ENCODE results near the gene ANAPC1.
"Not testable (repeated sequence)": the region's sequence is repeated elsewhere in the genome, so short reads cannot be mapped to it uniquely, and the experiment has no call there.

The ANAPC1 gene

GRCh38 chr2:111764151-111764550, 119.8 kb downstream of the ANAPC1 start:
- not testable (repeated sequence) for H3K27ac ChIP-seq

- not testable (repeated sequence) for H3K27ac ChIP-seq
These were observed 123.2 kb downstream of the ANAPC1 start for GRCh38 chr2:111760697-111761284.

DNA sequence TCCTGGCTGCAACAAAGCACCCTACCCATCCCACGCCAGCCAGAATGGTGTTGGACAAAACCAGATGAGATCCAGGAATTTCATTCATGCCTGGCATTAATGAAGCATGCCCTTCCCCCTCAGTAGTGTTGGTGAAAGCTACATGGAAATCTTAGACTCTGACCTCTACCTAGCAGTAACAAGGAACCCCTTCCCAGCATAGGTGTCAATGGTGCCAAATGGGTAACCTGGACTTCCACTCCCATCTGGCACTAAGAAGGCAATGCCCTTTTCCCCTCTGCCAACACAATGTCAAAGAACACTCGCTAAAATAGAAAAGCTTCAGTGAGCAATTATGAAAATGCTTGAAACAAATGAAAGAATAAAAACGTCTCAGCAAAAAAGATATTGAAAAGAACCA, 131.5 kb downstream of the ANAPC1 start:
- H3K27ac ChIP-seq = not testable (repeated sequence)

DNA sequence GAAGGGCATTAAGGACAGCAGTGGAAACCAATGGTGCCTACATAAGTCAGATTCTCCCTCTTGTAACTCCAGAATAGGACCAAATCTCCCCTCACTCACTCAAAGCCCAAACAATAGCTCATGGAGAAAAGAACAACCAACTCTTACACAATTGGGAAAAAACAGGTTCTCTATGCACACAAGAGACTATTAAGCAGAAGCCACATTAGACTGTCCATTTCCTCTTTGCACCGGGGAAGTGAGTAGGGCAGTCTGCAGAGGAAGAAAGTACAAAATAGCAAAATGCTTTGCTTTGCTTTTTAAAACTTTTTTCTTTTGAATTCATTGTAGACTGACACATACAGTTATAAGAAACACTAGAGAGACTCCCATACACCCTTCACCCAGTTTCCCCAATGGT, 133.4 kb downstream of the ANAPC1 start:
- not testable (repeated sequence) for H3K27ac ChIP-seq

- not testable (repeated sequence) for H3K27ac ChIP-seq
These were observed 135.6 kb downstream of the ANAPC1 start for GRCh38 chr2:111748429-111748828.

DNA sequence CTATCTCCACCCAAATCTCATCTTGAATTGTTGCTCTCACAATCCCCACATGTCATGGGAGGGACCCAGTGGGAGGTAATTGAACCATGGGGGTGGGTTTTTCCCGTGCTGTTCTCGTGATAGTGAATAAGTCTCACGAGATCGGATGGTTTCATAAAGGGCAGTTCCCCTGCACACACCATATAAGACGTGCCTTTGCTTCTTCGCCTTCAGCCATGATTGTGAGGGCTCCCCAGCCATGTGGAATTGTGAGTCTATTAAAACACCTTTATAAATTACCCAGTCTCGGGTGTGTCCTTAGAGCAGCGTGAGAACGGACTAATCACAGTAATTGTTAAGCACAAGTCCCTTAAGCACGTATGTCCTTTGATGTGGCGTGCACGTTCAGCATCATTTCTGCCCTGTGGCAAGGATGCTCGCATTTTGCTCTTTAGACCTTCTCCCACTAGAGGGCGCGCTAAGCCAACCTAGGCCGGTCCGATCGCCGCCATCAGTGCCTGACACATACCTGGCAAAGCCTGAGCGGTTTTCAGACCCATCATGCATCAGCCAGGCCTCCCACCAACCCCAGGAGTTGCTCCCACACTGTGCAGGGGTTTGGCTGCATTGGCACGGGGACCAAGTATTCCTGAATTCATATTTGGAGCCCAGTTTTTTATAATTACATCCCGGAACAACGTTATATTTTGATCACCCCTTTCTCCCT, 136.4 kb downstream of the ANAPC1 start:
- not testable (repeated sequence) for H3K27ac ChIP-seq
- TF ChIP-seq, protein P1, sequence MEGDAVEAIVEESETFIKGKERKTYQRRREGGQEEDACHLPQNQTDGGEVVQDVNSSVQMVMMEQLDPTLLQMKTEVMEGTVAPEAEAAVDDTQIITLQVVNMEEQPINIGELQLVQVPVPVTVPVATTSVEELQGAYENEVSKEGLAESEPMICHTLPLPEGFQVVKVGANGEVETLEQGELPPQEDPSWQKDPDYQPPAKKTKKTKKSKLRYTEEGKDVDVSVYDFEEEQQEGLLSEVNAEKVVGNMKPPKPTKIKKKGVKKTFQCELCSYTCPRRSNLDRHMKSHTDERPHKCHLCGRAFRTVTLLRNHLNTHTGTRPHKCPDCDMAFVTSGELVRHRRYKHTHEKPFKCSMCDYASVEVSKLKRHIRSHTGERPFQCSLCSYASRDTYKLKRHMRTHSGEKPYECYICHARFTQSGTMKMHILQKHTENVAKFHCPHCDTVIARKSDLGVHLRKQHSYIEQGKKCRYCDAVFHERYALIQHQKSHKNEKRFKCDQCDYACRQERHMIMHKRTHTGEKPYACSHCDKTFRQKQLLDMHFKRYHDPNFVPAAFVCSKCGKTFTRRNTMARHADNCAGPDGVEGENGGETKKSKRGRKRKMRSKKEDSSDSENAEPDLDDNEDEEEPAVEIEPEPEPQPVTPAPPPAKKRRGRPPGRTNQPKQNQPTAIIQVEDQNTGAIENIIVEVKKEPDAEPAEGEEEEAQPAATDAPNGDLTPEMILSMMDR (conservative IDR thresholded peaks at IDR 0.05) = peak; percentile 62

DNA sequence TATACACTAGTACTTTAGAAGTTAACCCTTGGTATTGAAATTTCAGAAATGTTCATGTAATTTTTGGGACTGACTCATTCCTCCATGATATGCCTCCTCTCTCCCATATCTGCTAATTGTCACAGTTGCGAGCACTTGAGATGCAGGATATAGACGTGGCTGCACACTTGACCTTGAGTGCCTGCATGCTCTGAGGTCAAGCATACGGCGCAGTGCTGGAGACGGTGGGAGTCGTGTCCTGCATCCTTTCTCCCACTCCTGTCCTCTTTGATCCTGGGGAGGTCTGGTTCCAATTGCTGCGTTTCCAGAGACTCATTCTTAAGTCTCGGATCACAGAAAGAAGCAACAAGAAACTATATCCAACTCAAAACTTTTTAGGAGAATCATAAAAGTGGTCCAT, 139.2 kb downstream of the ANAPC1 start:
- H3K27ac ChIP-seq = not testable (repeated sequence)

GRCh38 chr2:111741517-111741916, 142.5 kb downstream of the ANAPC1 start:
- H3K27ac ChIP-seq = not testable (repeated sequence)

- not testable (repeated sequence) for H3K27ac ChIP-seq
- TF ChIP-seq, protein P1 (conservative IDR thresholded peaks at IDR 0.05) = peak; percentile 18; the same call in 1 of the 2 replicates
These were observed 147.9 kb downstream of the ANAPC1 start for GRCh38 chr2:111735838-111736721.

GRCh38 chr2:111735420-111735819, 148.6 kb downstream of the ANAPC1 start:
- not testable (repeated sequence) for H3K27ac ChIP-seq

DNA sequence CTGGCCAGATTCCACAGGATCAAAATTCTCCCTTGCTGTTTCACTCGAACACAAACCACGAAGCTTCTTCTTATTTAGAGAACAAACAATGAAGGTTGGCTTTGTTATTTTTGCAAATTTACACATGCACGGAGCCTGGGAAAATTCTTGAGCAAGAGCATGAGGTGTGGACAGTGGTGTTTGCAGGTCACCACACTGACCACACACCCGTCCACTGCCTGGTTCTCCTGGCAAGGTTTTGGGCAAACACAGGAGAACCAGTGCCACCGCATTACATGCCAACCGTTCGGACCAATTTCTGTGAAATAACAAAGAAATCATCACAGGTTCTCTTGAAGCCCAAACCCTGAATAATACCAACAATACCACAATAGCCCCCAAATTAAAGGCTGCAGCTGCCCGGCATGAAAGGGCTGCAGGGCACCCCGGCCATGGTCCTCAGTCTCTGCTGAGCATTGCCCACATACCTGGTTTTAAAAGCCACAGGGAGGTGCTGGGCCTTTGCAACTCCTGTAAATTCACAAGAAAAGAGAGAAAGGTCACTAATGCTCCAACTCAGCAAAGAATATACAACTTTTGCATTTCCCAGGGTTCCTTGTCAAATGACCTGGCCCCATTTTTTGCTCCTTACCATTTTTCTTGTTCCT, 154.1 kb downstream of the ANAPC1 start:
- not testable (repeated sequence) for H3K27ac ChIP-seq

- H3K27ac ChIP-seq = not testable (repeated sequence)
These were observed 156.3 kb downstream of the ANAPC1 start for GRCh38 chr2:111727611-111728110.

DNA sequence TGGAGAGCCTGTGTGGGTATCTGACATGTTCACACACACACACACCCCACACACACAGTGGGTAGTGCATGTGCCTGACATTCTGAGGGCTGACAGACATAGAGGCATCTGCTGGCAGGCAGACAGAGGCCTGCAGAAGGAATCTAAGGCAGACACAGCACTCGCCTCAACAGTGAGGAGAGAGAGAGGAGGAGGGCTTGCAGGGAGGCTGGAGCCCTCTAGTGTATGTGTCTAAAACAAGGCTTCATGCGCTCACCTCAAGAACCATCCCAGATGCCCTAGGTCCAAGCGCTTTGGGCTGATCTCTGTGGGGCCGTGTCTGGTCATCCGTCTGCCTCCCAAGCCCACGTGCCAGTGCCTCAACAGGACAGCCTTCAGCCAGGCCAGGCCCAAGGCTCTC, 158.3 kb downstream of the ANAPC1 start:
- not testable (repeated sequence) for H3K27ac ChIP-seq

- not testable (repeated sequence) for H3K27ac ChIP-seq
These were observed 164.4 kb downstream of the ANAPC1 start for GRCh38 chr2:111719610-111720009.

All from VCaP (cell line).